Karpas-422 (cell line): ENCODE measurements around the gene IQCH. TPM values are rescaled to one million over a fixed set of nuclear protein-coding genes. Genes with fewer than 3 reads are reported as not detected.
A peak's percentile ranks its signal among the peaks of the same experiment; 100 is the strongest.

Source experiments
- DNase-seq: peaks from one replicate; pipeline ENCODE4 v3.0.0-alpha.2; 2015
- H2AFZ ChIP-seq: fragments of 200-600 bp; sonication (generic); 2 replicates; pipeline ENCODE4 v1.6.1; 2014; ENCODE audit warnings: antibody characterized with exemption, low read length, mixed read lengths
- H3K27ac ChIP-seq: fragments of 200-600 bp; sonication (generic); 2 replicates; pipeline ENCODE4 v1.5.1; 2014; ENCODE audit warnings: mild to moderate bottlenecking, low read length, moderate library complexity
- H3K27me3 ChIP-seq: fragments of 200-600 bp; sonication (generic); 2 replicates; pipeline ENCODE4 v1.6.1; 2014; ENCODE audit warnings: low read length, mixed read lengths
- H3K36me3 ChIP-seq: fragments of 200-600 bp; sonication (generic); 2 replicates; pipeline ENCODE4 v1.6.1; 2014; ENCODE audit warnings: low read length, mixed read lengths; ENCODE audit not compliant: insufficient read depth
- H3K4me1 ChIP-seq: fragments of 200-600 bp; sonication (generic); 2 replicates; pipeline ENCODE4 v1.6.1; 2014; ENCODE audit warnings: mild to moderate bottlenecking, low read length, mixed read lengths
- H3K4me2 ChIP-seq: fragments of 200-600 bp; sonication (generic); 2 replicates; pipeline ENCODE4 v1.6.1; 2014; ENCODE audit warnings: low read length, low read depth, mild to moderate bottlenecking; ENCODE audit not compliant: poor library complexity, severe bottlenecking
- H3K4me3 ChIP-seq: fragments of 200-600 bp; sonication (generic); 2 replicates; pipeline ENCODE4 v1.5.1; 2014; ENCODE audit warnings: mild to moderate bottlenecking, antibody characterized with exemption, low read length, mixed read lengths
- H3K79me2 ChIP-seq: fragments of 200-600 bp; sonication (generic); 2 replicates; pipeline ENCODE4 v1.6.1; 2014; ENCODE audit warnings: mild to moderate bottlenecking, low read length, mixed read lengths
- H3K9ac ChIP-seq: fragments of 200-600 bp; sonication (generic); 2 replicates; pipeline ENCODE4 v1.6.0; 2014; ENCODE audit warnings: low read length
- H3K9me2 ChIP-seq: fragments of 200-600 bp; sonication (generic), shearing (Covaris generic); replicated peaks from 2 replicates; pipeline ENCODE4 v1.6.0; 2014; ENCODE audit warnings: mild to moderate bottlenecking, low read length, moderate library complexity; ENCODE audit not compliant: insufficient read depth
- H3K9me3 ChIP-seq: fragments of 300-700, 200-600 bp; sonication (generic); 2 replicates; pipeline ENCODE4 v1.6.1; 2014; ENCODE audit warnings: low read length, mixed read lengths
- H4K20me1 ChIP-seq: fragments of 200-600 bp; sonication (generic); 2 replicates; pipeline ENCODE4 v1.6.1; 2014; ENCODE audit warnings: mild to moderate bottlenecking, antibody characterized with exemption, low read length, low read depth; ENCODE audit not compliant: insufficient read depth
- total RNA-seq: library from RNA; depleted of rRNA; stranded (reverse); fragments of >200 nt; shearing (Covaris generic); gene quantifications from 2 replicates; pipeline ENCODE4 v1.2.3, GENCODE V29; 2014; ENCODE audit warnings: low replicate concordance

IQCH gene
- total RNA-seq, 1 experiment from 2014 or later: 2.4 TPM

GRCh38 chr15:67382723-67383122 is 128.1 kb downstream of the IQCH start:
- Histone ChIP-seq H4K20me1 (no peaks in the 10 kb centered on the region), H3K9me3 (no peaks in the 10 kb centered on the region), H3K9me2 (no peaks in the 10 kb centered on the region), H2AFZ (no peak overlapping the region), H3K36me3 (no peaks in the 10 kb centered on the region), H3K4me1 (peaks cover 18% of the 10 kb centered on the region), H3K4me3 (no peak overlapping the region), H3K79me2 (no peaks in the 10 kb centered on the region), H3K9ac (no peak overlapping the region), H3K27ac (no peak overlapping the region), H3K4me2 (no peak overlapping the region), H3K27me3 (no peaks in the 10 kb centered on the region)
- no peak for DNase-seq

GRCh38 chr15:67383899-67384298 is 129.3 kb downstream of the IQCH start:
- no peak overlapping the region for H3K27ac ChIP-seq
- no peaks in the 10 kb centered on the region for H3K27me3 ChIP-seq
- H2AFZ ChIP-seq: no peak overlapping the region
- H3K9me3 ChIP-seq: no peaks in the 10 kb centered on the region
- DNase-seq: peak; percentile 51
- no peaks in the 10 kb centered on the region for H3K79me2 ChIP-seq
- no peaks in the 10 kb centered on the region for H3K9me2 ChIP-seq
- no peak overlapping the region for H3K4me2 ChIP-seq
- H3K36me3 ChIP-seq: no peaks in the 10 kb centered on the region
- no peak overlapping the region for H3K4me3 ChIP-seq
- H4K20me1 ChIP-seq: no peaks in the 10 kb centered on the region
- H3K9ac ChIP-seq: no peak overlapping the region
- peaks cover 19% of the 10 kb centered on the region for H3K4me1 ChIP-seq

- Histone ChIP-seq H2AFZ (no peak overlapping the region), H3K9ac (no peak overlapping the region), H3K79me2 (no peaks in the 10 kb centered on the region), H3K4me2 (no peak overlapping the region), H4K20me1 (no peaks in the 10 kb centered on the region), H3K9me2 (no peaks in the 10 kb centered on the region), H3K36me3 (no peaks in the 10 kb centered on the region), H3K27me3 (no peaks in the 10 kb centered on the region), H3K4me3 (no peak overlapping the region), H3K27ac (no peak overlapping the region), H3K4me1 (peaks cover 23% of the 10 kb centered on the region), H3K9me3 (no peaks in the 10 kb centered on the region)
- DNase-seq: no peak
Observed at GRCh38 chr15:67384761-67385160, 130.2 kb downstream of the IQCH start.

- no peak for DNase-seq
- Histone ChIP-seq H3K36me3 (no peaks in the 10 kb centered on the region), H2AFZ (no peak overlapping the region), H4K20me1 (no peaks in the 10 kb centered on the region), H3K79me2 (no peaks in the 10 kb centered on the region), H3K27ac (no peak overlapping the region), H3K9me2 (no peaks in the 10 kb centered on the region), H3K27me3 (no peaks in the 10 kb centered on the region), H3K4me1 (peaks cover 27% of the 10 kb centered on the region), H3K9ac (no peak overlapping the region), H3K9me3 (no peaks in the 10 kb centered on the region), H3K4me2 (no peak overlapping the region), H3K4me3 (no peak overlapping the region)
Observed at GRCh38 chr15:67385971-67386370, 131.4 kb downstream of the IQCH start.

- no peaks in the 10 kb centered on the region for H3K9me2 ChIP-seq
- no peaks in the 10 kb centered on the region for H3K27me3 ChIP-seq
- H3K36me3 ChIP-seq: no peaks in the 10 kb centered on the region
- no peak overlapping the region for H3K4me3 ChIP-seq
- DNase-seq: no peak
- H3K9me3 ChIP-seq: no peaks in the 10 kb centered on the region
- H3K79me2 ChIP-seq: no peaks in the 10 kb centered on the region
- H3K27ac ChIP-seq: no peak overlapping the region
- H3K4me1 ChIP-seq: peaks cover 34% of the 10 kb centered on the region
- no peak overlapping the region for H2AFZ ChIP-seq
- H3K4me2 ChIP-seq: no peak overlapping the region
- no peaks in the 10 kb centered on the region for H4K20me1 ChIP-seq
- H3K9ac ChIP-seq: no peak overlapping the region
Observed at GRCh38 chr15:67386947-67387346, 132.4 kb downstream of the IQCH start.

GRCh38 chr15:67389975-67390374 is 135.4 kb downstream of the IQCH start:
- H3K9ac ChIP-seq: no peak overlapping the region
- H3K36me3 ChIP-seq: no peaks in the 10 kb centered on the region
- H3K79me2 ChIP-seq: no peaks in the 10 kb centered on the region
- H3K27ac ChIP-seq: no peak overlapping the region
- no peak overlapping the region for H3K4me3 ChIP-seq
- H4K20me1 ChIP-seq: no peaks in the 10 kb centered on the region
- H3K9me3 ChIP-seq: no peaks in the 10 kb centered on the region
- no peaks in the 10 kb centered on the region for H3K9me2 ChIP-seq
- H3K4me1 ChIP-seq: peaks cover 64% of the 10 kb centered on the region
- DNase-seq: no peak
- no peaks in the 10 kb centered on the region for H3K27me3 ChIP-seq
- no peak overlapping the region for H2AFZ ChIP-seq
- H3K4me2 ChIP-seq: no peak overlapping the region

- no peaks in the 10 kb centered on the region for H3K9me3 ChIP-seq
Observed at GRCh38 chr15:67394873-67395639, 140.5 kb downstream of the IQCH start.

GRCh38 chr15:67396114-67396513 is 141.5 kb downstream of the IQCH start:
- no peak for DNase-seq
- Histone ChIP-seq H3K27ac (no peak overlapping the region), H3K4me2 (no peak overlapping the region), H3K36me3 (no peaks in the 10 kb centered on the region), H3K79me2 (no peaks in the 10 kb centered on the region), H3K9ac (no peak overlapping the region), H3K27me3 (no peaks in the 10 kb centered on the region), H3K9me2 (no peaks in the 10 kb centered on the region), H4K20me1 (no peaks in the 10 kb centered on the region), H3K4me3 (no peak overlapping the region), H3K9me3 (no peaks in the 10 kb centered on the region), H3K4me1 (peaks cover 41% of the 10 kb centered on the region), H2AFZ (no peak overlapping the region)

More at GRCh38 chr15:67394873-67395639, 140.5 kb downstream of the IQCH start:
- Histone ChIP-seq H3K27ac (no peak overlapping the region), H3K36me3 (no peaks in the 10 kb centered on the region), H3K4me2 (no peak overlapping the region), H3K9ac (no peak overlapping the region), H3K4me3 (no peak overlapping the region), H3K9me2 (no peaks in the 10 kb centered on the region), H4K20me1 (no peaks in the 10 kb centered on the region), H2AFZ (no peak overlapping the region), H3K27me3 (no peaks in the 10 kb centered on the region), H3K79me2 (no peaks in the 10 kb centered on the region), H3K4me1 (peaks cover 41% of the 10 kb centered on the region)
- DNase-seq: no peak
